Inflammatory macrophage (primary cell): ENCODE measurements around the gene MGME1.
A peak's percentile ranks its signal among the peaks of the same experiment; 100 is the strongest.
"Not testable (repeated sequence)": the region's sequence is repeated elsewhere in the genome, so short reads cannot be mapped to it uniquely, and the experiment has no call there.

Source experiments
- DNase-seq, 2 donors: peaks; one replicate each; pipeline ENCODE4 v3.0.0-alpha.2; 2020 to 2022

MGME1 gene

GRCh38 chr20:17995967-17996819 lies 27.4 kb downstream of the MGME1 start:
- peak; percentile 62 to 69 for DNase-seq

- DNase-seq = no peak
These were observed 29.6 kb downstream of the MGME1 start for GRCh38 chr20:17998446-17998845.

DNA sequence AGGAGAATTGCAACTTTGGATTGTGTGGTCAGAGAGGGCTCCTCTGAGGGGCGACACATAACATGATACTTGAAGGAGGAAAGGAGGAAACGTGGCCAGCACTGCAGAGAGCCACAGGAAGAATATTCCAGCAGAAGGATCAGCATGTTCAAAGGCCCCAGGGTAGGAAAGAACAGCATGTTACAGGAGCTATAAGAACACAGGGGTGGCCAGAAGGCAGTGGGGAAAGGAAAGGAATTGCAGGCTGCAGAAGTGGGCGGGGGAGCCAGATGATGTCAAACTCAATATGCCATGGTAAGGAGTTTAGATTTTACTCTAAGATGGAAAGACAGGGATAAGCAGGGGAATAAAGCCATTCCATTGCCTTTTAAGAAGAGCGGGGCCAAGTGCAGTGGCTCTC lies 30.7 kb downstream of the MGME1 start:
- DNase-seq = no peak

DNA sequence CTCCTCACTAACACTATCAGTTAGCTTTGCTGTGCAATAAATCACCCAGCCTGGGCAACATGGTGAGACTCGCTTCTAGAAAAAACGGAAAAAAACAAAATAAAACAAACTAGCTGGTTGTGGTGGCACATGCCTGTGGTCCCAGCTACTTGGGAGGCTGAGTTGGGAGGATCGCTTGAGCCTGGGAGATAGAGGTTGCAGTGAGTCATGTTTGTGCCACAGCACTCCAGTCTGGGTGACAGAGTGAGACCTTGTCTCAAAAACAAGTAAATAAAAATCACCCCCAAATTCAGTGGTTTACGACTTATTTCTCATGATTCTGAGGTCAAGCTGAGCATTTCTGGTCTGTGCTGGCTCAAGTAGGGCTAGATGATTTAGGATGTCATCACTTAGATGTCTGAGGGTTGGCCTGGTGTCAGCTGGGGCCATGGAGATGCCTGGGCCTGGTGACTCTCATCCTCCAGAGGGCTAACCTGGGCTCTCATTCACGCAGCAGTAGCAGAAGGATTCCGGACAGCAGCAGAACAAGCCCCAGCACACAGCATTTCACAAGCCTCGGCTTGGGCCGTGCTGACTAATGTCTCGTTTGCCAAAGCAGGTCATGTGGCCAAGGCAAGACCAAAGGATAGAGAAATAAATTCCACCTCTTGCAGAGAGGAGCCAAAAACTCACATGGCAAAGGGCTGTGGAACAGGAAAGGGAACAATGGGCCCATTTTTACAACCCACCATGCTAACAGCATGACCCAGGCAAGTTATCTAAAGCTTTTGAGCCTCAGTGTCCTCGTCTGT lies 32.5 kb downstream of the MGME1 start:
- peak; percentile 53 to 81 for DNase-seq

DNA sequence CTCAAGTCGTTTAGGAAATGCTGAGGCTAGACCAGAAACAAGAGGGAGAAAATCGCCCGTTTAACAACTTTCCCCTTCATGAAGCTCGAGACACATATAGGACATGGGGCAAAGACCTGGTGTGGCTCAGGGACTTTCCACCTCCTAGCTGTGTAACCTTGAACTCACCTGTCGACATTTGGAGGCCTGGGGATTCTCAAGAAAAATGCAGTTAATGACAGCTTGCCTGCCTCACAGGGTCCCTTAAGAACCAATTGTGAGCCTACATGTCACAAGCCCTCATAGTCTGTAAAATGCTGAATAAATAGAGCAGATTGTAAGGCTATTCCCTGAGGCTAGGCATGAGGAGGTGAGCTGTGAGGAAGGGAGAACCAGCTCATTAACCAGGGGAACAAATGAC lies 35.1 kb downstream of the MGME1 start:
- no peak for DNase-seq

DNA sequence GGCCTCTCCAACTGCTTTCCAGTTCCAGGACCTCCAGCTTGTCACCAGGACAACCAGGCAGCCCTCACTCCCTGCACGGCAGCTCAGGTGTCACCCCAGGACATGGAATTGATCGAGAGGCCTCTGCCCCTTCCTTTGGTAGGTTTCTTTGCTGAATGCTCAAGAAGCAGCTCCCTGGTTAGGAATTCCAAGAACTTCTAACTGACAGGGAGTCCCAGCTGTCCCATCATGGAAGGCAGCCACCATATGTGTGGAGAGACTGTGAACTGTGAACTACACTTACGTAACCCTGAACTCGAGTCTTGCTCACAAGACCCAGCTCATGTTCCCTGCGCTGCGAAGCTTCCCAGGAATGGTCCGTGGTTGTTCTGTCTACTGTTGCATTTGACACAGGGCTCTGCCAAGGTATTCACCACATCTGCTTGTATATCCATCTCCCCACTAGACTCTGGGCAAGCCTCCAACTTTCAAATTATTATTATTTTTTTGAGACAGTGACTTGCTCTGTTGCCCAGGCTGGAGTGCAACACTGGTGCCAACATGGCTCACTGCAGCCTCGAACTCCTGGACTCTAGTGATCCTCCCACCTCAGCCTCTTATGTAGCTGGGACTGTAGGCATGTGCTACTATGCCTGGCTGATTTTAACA lies 35.7 kb downstream of the MGME1 start:
- no peak for DNase-seq

DNA sequence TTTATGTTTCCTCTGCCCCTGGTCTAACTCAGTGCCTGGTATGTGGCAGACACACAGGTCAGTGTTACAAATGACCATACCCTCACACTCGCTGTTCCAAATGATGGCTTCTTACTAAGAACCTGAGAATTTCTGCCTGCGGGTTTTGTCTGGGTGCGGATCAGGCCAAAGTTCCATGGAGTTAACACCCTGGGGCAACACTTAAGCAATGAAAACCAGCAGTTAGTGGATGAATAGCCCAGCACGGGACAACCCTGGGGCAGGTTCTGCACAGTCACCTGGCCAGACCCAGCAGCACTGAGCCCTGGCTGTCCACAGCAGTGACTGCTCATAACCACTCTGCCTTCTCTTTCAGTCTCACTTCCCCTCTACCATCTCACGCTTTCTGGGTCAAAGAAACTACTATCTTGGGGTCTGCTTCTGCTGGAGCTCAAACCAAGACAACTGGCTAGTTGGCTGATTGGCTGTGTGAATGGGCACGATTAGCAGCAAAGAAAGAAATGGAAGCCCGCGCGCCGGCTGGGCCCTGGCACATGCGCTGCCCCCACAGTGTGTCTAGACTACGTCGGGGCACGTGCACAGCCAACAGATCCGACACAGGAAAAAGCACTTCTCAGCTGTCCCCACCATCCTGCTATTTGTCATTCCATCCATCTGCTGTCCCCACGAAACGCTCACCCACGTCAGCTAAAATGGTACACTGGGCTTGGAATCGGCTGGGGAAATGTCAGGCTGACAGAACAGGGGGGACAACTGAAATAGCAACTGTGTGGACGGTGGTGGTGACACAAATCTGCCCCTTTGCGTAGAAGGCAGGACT lies 36.6 kb downstream of the MGME1 start:
- DNase-seq = no peak

DNA sequence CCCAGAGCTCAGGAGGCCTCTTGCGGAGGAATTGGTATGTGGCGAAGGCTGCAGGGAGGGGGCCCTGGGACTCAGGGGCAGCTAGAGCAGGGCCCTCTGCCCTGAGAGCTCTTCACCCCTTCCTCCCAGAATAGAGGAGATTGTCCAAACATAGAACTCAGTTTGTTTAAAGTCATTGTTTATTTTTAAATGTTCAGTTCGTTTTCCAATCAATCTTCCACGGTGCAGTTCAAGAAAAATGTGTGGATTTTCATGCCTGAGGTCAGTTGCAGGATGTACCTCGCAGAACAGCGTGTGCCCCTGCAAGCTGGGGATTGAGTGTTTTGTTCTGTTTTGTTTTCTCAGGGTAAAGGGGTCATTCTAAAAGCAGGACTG lies 37.2 kb downstream of the MGME1 start:
- DNase-seq = no peak

DNA sequence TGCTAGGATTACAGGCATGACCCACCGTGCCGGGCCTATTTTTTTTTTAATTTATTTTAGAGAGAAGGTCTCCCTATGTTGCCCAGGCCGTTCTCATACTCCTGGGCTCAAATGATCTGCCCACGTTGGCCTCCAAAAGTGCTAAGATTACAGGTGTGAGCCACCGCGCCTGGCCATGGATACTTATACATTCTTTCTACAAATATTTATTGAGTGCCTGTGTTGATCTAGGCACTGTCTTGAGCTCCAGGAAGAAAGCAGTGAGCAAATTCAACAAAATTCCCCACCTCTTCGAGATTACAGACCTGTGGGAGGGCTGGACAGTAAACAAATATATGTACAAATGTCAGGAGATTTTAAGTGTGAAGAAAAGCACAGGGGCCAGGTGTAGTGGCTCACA lies 37.9 kb downstream of the MGME1 start:
- no peak for DNase-seq

DNA sequence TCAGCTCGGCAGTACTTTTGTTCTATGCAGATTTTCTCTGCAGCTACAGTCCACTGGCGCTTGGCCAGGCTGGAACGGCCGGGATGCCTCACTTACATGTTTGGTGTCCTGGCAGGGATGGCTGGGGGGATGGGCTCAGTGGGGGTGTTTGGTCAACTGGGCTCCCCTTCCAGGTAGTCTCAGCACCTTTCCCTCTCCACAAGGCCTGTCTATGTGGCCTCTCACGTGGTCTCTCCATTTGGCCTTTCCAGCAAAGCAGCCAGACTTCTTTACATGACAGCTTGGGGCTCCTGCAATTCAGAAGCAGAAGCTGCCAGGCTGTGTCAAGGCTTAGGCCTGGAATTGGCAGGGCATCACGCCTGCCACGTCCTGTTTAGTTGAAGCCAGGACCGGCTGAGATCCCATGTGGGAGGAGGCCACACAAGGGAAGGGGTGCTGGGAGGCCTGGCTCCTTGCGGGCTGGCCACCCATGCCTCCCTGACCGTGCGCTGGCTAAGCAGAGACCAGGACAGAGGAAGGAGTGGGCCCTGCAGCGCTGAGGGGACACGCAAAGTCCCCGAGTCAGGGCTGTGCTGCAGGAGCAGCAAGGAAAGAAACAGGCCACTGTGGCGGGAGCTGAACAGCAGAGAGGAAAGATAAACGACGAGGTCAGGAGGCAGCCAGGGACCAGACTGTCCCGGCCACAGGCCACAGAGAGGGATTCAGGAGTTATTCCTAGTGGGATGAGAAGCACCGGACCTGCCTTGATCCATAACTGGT lies 38.9 kb downstream of the MGME1 start:
- DNase-seq = no peak

- no peak for DNase-seq
These were observed 40.3 kb downstream of the MGME1 start for GRCh38 chr20:18009116-18009515.

DNA sequence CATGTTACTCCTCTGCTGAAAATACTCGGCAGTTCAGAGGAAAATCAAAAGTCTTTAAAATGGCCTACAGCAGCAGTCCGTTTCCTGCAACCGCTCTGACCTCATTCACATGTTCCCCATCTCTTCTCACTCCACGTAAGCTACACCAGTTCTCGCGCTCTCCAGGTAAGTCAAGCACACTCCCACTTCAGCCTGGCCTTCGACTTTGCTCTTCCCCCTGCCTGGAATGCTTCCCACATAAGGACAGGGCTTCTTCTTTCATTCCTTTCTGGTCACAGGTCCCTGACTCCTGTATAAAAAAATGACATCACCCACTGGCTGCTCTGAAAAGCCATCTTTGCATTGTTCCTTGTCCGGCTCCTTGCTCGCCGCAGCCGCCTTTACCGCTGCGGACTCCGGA lies 42.7 kb downstream of the MGME1 start:
- DNase-seq = no peak

- no peak for DNase-seq
These were observed 43.3 kb downstream of the MGME1 start for GRCh38 chr20:18011951-18012645.

DNA sequence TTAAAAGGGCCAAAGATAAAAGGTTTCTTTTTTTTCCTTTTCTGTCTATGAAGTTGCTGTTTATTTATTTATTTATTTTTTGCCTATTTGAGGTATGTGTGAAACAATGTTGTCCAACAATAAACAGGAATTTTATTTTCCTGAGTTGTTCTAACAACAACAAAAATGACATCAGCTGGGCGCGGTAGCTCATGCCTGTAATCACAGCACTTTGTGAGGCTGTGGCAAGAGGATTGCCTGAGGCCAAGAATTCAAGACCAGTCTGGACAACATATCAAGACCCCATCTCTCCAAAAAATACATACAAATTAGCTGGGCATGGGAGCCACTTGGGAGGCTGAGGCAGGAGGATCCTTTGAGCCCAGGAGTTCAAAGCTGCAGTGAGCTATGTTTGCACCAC lies 44.1 kb downstream of the MGME1 start:
- DNase-seq = no peak

- no peak for DNase-seq
These were observed 45.6 kb downstream of the MGME1 start for GRCh38 chr20:18014411-18014810.

DNA sequence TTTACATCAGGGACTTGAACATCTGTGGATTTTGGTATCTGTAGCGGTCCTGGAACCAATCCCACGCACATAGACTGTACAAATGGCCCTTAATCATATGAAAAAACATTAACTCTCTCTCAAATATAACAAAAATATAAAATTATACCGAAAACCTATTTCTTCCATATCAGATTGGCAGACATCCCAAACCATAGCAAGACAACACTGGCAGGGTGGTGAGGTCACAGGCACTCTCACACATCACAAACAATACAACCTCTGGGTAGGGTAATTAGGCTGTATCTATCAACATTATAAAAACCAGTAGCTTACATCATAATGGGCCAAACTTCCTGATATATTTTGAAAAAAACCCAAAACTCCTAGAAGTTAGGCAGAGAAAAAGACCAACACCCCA lies 48.0 kb downstream of the MGME1 start:
- no peak for DNase-seq

- DNase-seq = no peak
These were observed 49.3 kb downstream of the MGME1 start for GRCh38 chr20:18018100-18018499.

- DNase-seq = peak; percentile 47 to 66
These were observed 50.2 kb downstream of the MGME1 start for GRCh38 chr20:18019068-18019467.

DNA sequence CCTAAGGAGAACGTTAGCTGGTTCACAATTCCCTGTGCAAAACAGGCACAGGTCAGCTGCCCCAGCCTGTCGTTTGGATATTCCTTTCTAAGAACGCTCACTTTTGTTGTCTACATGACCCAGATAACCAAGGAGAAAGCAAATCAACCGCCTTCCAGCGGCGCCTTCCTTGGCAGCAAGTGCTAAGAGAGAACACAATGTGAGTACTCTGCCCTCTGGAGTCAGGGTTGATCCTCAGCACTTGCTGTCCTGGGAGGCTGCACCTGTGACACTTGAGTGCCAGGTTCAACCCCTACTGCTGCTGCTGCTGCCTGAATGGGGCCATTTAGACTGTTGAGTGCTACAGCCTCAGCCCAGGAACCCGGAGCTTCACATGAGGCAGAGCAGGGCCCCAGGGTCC lies 52.1 kb downstream of the MGME1 start:
- no peak for DNase-seq

DNA sequence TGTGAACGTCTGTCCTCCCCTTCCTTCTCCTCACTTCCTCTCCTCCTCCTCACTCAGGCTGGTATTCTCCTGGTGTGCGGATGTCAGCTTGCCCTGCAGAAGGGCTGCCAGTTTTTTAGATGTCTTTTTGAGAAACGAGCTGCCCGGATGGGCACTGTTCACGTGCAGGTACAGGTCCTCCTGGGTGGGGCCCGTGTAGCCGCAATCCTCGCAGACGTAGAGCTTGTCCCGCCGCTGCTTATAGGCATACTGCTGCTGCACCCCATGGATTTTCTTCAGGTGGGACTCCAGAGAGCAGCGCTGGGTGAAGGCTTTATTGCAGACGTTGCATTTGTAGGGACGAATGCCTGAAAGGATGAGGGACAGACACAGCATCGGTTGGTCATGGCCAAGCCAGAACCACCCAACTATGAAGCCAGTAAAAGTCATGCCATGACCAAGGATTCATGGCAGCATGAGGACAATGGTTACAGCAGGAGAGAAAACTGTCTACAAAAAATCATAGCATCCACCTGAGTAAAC lies 55.8 kb downstream of the MGME1 start:
- DNase-seq = no peak

DNA sequence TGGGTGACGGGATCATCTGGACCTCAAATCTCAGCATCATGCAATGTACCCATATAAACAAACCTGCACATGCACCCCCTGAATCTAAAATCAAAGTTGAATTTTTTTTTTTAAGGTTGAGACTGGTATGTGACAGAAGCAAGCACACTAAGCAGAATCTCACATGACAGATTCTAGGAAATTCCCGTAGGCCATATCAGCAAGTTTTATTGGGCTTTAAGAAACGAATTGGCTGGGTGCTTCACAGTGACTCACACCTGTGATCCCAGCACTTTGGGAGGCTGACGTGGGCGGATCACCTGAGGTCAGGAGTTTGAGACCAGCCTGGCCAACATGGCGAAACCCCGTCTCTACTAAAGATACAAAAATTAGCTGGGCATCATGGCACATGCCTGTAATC lies 58.2 kb downstream of the MGME1 start:
- DNase-seq = not testable (repeated sequence)
